Measurements from ENCODE around the gene DTWD2.
"Not testable (repeated sequence)": the region's sequence is repeated elsewhere in the genome, so short reads cannot be mapped to it uniquely, and the experiment has no call there.

The DTWD2 gene

GRCh38 chr5:118994595-118994994 lies 6.2 kb upstream of the DTWD2 start:
- DNase-seq: no peak

- not testable (repeated sequence) for DNase-seq
Measured at GRCh38 chr5:118993118-118993517, 4.8 kb upstream of the DTWD2 start.

- DNase-seq: not testable (repeated sequence)
Measured at GRCh38 chr5:118992055-118992454, 3.7 kb upstream of the DTWD2 start.

GRCh38 chr5:118990582-118990981 lies 2.2 kb upstream of the DTWD2 start:
- DNase-seq: no peak

- DNase-seq: no peak
Measured at GRCh38 chr5:118989816-118990215, 1.5 kb upstream of the DTWD2 start.

- DNase-seq: no peak
Measured at GRCh38 chr5:118988866-118989180, 476 bp upstream of the DTWD2 start.

- DNase-seq: no peak
Measured at GRCh38 chr5:118984602-118985001, 3.7 kb downstream of the DTWD2 start.

GRCh38 chr5:118981783-118982182 lies 6.6 kb downstream of the DTWD2 start:
- no peak for DNase-seq

- no peak for DNase-seq
Measured at GRCh38 chr5:118980438-118980837, 7.9 kb downstream of the DTWD2 start.

- no peak for DNase-seq
Measured at GRCh38 chr5:118980017-118980416, 8.3 kb downstream of the DTWD2 start.

- DNase-seq: not testable (repeated sequence)
Measured at GRCh38 chr5:118973779-118974445, 14.4 kb downstream of the DTWD2 start.

GRCh38 chr5:118968925-118969375 lies 19.4 kb downstream of the DTWD2 start:
- DNase-seq: no peak

GRCh38 chr5:118968406-118968911 lies 19.9 kb downstream of the DTWD2 start:
- DNase-seq: no peak

GRCh38 chr5:118967059-118967508 lies 21.3 kb downstream of the DTWD2 start:
- no peak for DNase-seq

GRCh38 chr5:118965890-118966289 lies 22.5 kb downstream of the DTWD2 start:
- no peak for DNase-seq

- not testable (repeated sequence) for DNase-seq
Measured at GRCh38 chr5:118964970-118965369, 23.4 kb downstream of the DTWD2 start.

GRCh38 chr5:118964388-118964787 lies 24.0 kb downstream of the DTWD2 start:
- DNase-seq: not testable (repeated sequence)

- DNase-seq: no peak
Measured at GRCh38 chr5:118963169-118963568, 25.2 kb downstream of the DTWD2 start.

GRCh38 chr5:118960557-118960956 lies 27.8 kb downstream of the DTWD2 start:
- no peak for DNase-seq

GRCh38 chr5:118956727-118957126 lies 31.6 kb downstream of the DTWD2 start:
- DNase-seq: peak; percentile 59

- DNase-seq: no peak
Measured at GRCh38 chr5:118953652-118954005, 34.7 kb downstream of the DTWD2 start.

GRCh38 chr5:118952992-118953651 lies 35.2 kb downstream of the DTWD2 start:
- peak; percentile 23 for DNase-seq

- not testable (repeated sequence) for DNase-seq
Measured at GRCh38 chr5:118952306-118952705, 36.0 kb downstream of the DTWD2 start.

- not testable (repeated sequence) for DNase-seq
Measured at GRCh38 chr5:118950354-118950753, 38.0 kb downstream of the DTWD2 start.

Measured in eye (tissue), 1 donor.